HG03025 (cell line): Measurements from ENCODE around the gene SLC37A1.
"Not testable (repeated sequence)": the region's sequence is repeated elsewhere in the genome, so short reads cannot be mapped to it uniquely, and the experiment has no call there.

Experiments used
- ATAC-seq: cut with Tn5 transposase; IDR thresholded peaks from one replicate; pipeline ENCODE4 v1.9.1; 2021; ENCODE audit warnings: mild to moderate bottlenecking, moderate library complexity; ENCODE audit not compliant: unreplicated experiment, low FRiP score

SLC37A1 gene

GRCh38 chr21:42609811-42610210, 96.2 kb downstream of the SLC37A1 start:
- ATAC-seq, result no peak

- no peak for ATAC-seq
Observed at GRCh38 chr21:42611852-42612251, 98.2 kb downstream of the SLC37A1 start.

GRCh38 chr21:42612390-42612789, 98.7 kb downstream of the SLC37A1 start:
- ATAC-seq, result no peak

GRCh38 chr21:42613756-42614155, 100.1 kb downstream of the SLC37A1 start:
- ATAC-seq, result no peak

- no peak for ATAC-seq
Observed at GRCh38 chr21:42614396-42614795, 100.7 kb downstream of the SLC37A1 start.

GRCh38 chr21:42614811-42615351, 101.2 kb downstream of the SLC37A1 start:
- ATAC-seq, result no peak

GRCh38 chr21:42615377-42615776, 101.7 kb downstream of the SLC37A1 start:
- ATAC-seq, result not testable (repeated sequence)

- no peak for ATAC-seq
Observed at GRCh38 chr21:42615924-42616323, 102.3 kb downstream of the SLC37A1 start.

- ATAC-seq, result no peak
Observed at GRCh38 chr21:42616446-42616845, 102.8 kb downstream of the SLC37A1 start.

- no peak for ATAC-seq
Observed at GRCh38 chr21:42616941-42617340, 103.3 kb downstream of the SLC37A1 start.

- no peak for ATAC-seq
Observed at GRCh38 chr21:42617486-42617885, 103.8 kb downstream of the SLC37A1 start.

GRCh38 chr21:42618707-42619102, 105.1 kb downstream of the SLC37A1 start:
- no peak for ATAC-seq

- no peak for ATAC-seq
Observed at GRCh38 chr21:42619166-42619565, 105.5 kb downstream of the SLC37A1 start.

GRCh38 chr21:42619841-42620240, 106.2 kb downstream of the SLC37A1 start:
- ATAC-seq, result no peak

- no peak for ATAC-seq
Observed at GRCh38 chr21:42621166-42621818, 107.6 kb downstream of the SLC37A1 start.

GRCh38 chr21:42621819-42622177, 108.1 kb downstream of the SLC37A1 start:
- ATAC-seq, result no peak

- no peak for ATAC-seq
Observed at GRCh38 chr21:42622284-42622683, 108.6 kb downstream of the SLC37A1 start.

GRCh38 chr21:42623694-42624093, 110.0 kb downstream of the SLC37A1 start:
- ATAC-seq, result no peak

- ATAC-seq, result no peak
Observed at GRCh38 chr21:42624095-42624790, 110.6 kb downstream of the SLC37A1 start.

- ATAC-seq, result no peak
Observed at GRCh38 chr21:42624936-42625335, 111.3 kb downstream of the SLC37A1 start.

- no peak for ATAC-seq
Observed at GRCh38 chr21:42626171-42626570, 112.5 kb downstream of the SLC37A1 start.
